ENCODE measurements around the gene HSP90AA1.

DNA sequence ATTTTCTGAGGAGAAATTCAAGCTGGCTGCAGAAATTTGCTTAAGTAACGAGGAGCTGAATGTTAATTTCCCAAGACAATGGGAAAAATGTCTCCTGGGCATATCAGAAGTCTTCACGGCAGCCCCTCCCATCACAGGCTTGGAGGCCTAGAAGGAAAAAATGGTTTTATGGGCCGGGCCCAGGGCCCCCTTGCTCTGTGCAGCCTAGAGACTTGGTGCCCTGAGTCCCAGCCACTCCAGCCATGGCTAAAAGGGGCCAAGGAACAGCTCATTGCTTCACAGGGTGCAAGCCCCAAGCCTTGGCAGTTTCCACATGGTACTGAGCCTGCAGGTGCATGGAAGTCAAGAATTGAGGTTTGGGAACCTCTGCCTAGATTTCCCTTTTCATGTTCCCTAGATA lies 24.3 kb upstream of the HSP90AA1 start:
- TF ChIP-seq CTCF (conservative IDR thresholded peaks at IDR 0.05; ENCODE audit: low read depth, low read length), result no peak
- TF ChIP-seq EZH2 (IDR thresholded peaks at IDR 0.05; ENCODE audit: low read length, unreplicated experiment), result no peak
